HG03354 (cell line): ENCODE measurements around the gene UFD1.

Experiments used
- ATAC-seq: cut with Tn5 transposase; IDR thresholded peaks from one replicate; pipeline ENCODE4 v1.9.1; 2021; ENCODE audit warnings: mild to moderate bottlenecking; ENCODE audit not compliant: unreplicated experiment, poor library complexity, severe bottlenecking

Gene UFD1

GRCh38 chr22:19477321-19478044, 1.5 kb downstream of the UFD1 start:
- no peak for ATAC-seq

GRCh38 chr22:19476023-19476422, 3.0 kb downstream of the UFD1 start:
- no peak for ATAC-seq

- ATAC-seq = no peak
Measured at GRCh38 chr22:19473578-19473977, 5.4 kb downstream of the UFD1 start.

- no peak for ATAC-seq
Measured at GRCh38 chr22:19472233-19472632, 6.8 kb downstream of the UFD1 start.

- ATAC-seq = no peak
Measured at GRCh38 chr22:19471572-19471971, 7.4 kb downstream of the UFD1 start.

GRCh38 chr22:19470010-19470409, 9.0 kb downstream of the UFD1 start:
- ATAC-seq = no peak

GRCh38 chr22:19469421-19469820, 9.6 kb downstream of the UFD1 start:
- ATAC-seq = no peak

GRCh38 chr22:19467912-19468311, 11.1 kb downstream of the UFD1 start:
- ATAC-seq = no peak

- ATAC-seq = no peak
Measured at GRCh38 chr22:19466848-19467752, 11.9 kb downstream of the UFD1 start.

- ATAC-seq = no peak
Measured at GRCh38 chr22:19466126-19466716, 12.8 kb downstream of the UFD1 start.

- ATAC-seq = no peak
Measured at GRCh38 chr22:19464975-19465374, 14.0 kb downstream of the UFD1 start.

- ATAC-seq = no peak
Measured at GRCh38 chr22:19464546-19464945, 14.4 kb downstream of the UFD1 start.

- no peak for ATAC-seq
Measured at GRCh38 chr22:19463491-19464469, 15.2 kb downstream of the UFD1 start.

- no peak for ATAC-seq
Measured at GRCh38 chr22:19463008-19463407, 16.0 kb downstream of the UFD1 start.

GRCh38 chr22:19461506-19461905, 17.5 kb downstream of the UFD1 start:
- no peak for ATAC-seq

GRCh38 chr22:19460036-19460435, 19.0 kb downstream of the UFD1 start:
- no peak for ATAC-seq

GRCh38 chr22:19457828-19458428, 21.1 kb downstream of the UFD1 start:
- no peak for ATAC-seq

- no peak for ATAC-seq
Measured at GRCh38 chr22:19456541-19456940, 22.5 kb downstream of the UFD1 start.
